Activated T-cell treated with anti-CD3 and anti-CD28 coated beads, Interleukin-2, amount 50 U/mL, for 72 hours (primary cell): ENCODE results near the gene LZTR1. TPM values are rescaled to one million over a fixed set of nuclear protein-coding genes. Genes with fewer than 3 reads are reported as not detected.
"Not testable (repeated sequence)": the region's sequence is repeated elsewhere in the genome, so short reads cannot be mapped to it uniquely, and the experiment has no call there.

Source experiments
- ATAC-seq, 2 donors: fragments of 150-1000 bp; cut with Tn5 transposase; replicated peaks in 1 of 2; 2 replicates each; pipeline ENCODE4 v1.10.0; 2021; ENCODE audit warnings: moderate library complexity in 2 of 2, mild to moderate bottlenecking in 1 of 2
- DNase-seq, 2 donors: peaks; one replicate each; pipeline ENCODE4 v3.0.0; 2021 to 2022; ENCODE audit warnings: mixed read lengths in 1 of 2
- H3K27ac Mint-ChIP-seq: one replicate; pipeline ENCODE4 v1.8.0; 2022; ENCODE audit warnings: mild to moderate bottlenecking, moderate library complexity, mixed read lengths
- H3K27me3 Mint-ChIP-seq: one replicate; pipeline ENCODE4 v1.8.0; 2022; ENCODE audit warnings: low read depth, mixed read lengths
- H3K36me3 Mint-ChIP-seq, 2 donors: one replicate each; pipeline ENCODE4 v1.8.0; 2022; ENCODE audit warnings: mixed read lengths in 2 of 2, mild to moderate bottlenecking in 1 of 2; ENCODE audit not compliant: insufficient read depth in 2 of 2
- H3K4me1 Mint-ChIP-seq: one replicate; pipeline ENCODE4 v1.8.0; 2022; ENCODE audit warnings: low read depth, mixed read lengths
- H3K4me3 Mint-ChIP-seq, 2 donors: one replicate each; pipeline ENCODE4 v1.8.0; 2022; ENCODE audit warnings: mild to moderate bottlenecking in 2 of 2, mixed read lengths in 2 of 2, moderate library complexity in 2 of 2
- H3K9me3 Mint-ChIP-seq, 2 donors: one replicate each; pipeline ENCODE4 v1.8.0; 2022; ENCODE audit warnings: mixed read lengths in 2 of 2
- total RNA-seq, 2 donors: library from RNA; stranded (reverse); gene quantifications; one replicate each; pipeline ENCODE4 v1.2.3, GENCODE V29; 2022

LZTR1 gene
- total RNA-seq, 2 donors from 2014 or later: 30.6 to 42.8 TPM

GRCh38 chr22:21031545-21032036 lies 49.5 kb downstream of the LZTR1 start:
- Mint-ChIP-seq H3K27me3 (peaks cover 13% of the 10 kb centered on the region), H3K36me3 (no peaks in the 10 kb centered on the region), H3K27ac (no peak overlapping the region), H3K4me3 (peak overlapping the region in 1 of 2 donors; percentile 52), H3K4me1 (peaks cover 7% of the 10 kb centered on the region), H3K9me3 (no peaks in the 10 kb centered on the region)
- DNase-seq (no peak), ATAC-seq (no peak)

GRCh38 chr22:21032037-21032867 lies 50.2 kb downstream of the LZTR1 start, which contains the start of gene SLC7A4:
TSS of gene SLC7A4 (minus strand) at chr22:21032561. CDS start at chr22:21031812, 749 bp downstream.
- Mint-ChIP-seq H3K4me1 (peaks cover 7% of the 10 kb centered on the region), H3K27ac (no peak within 1 kb of the TSS), H3K27me3 (peaks cover 13% of the 10 kb centered on the region), H3K4me3 (peak within 1 kb of the TSS; percentile 9 to 52), H3K36me3 (no peaks in the 10 kb centered on the region), H3K9me3 (no peaks in the 10 kb centered on the region)
- no peak for DNase-seq
- ATAC-seq: no peak

DNA sequence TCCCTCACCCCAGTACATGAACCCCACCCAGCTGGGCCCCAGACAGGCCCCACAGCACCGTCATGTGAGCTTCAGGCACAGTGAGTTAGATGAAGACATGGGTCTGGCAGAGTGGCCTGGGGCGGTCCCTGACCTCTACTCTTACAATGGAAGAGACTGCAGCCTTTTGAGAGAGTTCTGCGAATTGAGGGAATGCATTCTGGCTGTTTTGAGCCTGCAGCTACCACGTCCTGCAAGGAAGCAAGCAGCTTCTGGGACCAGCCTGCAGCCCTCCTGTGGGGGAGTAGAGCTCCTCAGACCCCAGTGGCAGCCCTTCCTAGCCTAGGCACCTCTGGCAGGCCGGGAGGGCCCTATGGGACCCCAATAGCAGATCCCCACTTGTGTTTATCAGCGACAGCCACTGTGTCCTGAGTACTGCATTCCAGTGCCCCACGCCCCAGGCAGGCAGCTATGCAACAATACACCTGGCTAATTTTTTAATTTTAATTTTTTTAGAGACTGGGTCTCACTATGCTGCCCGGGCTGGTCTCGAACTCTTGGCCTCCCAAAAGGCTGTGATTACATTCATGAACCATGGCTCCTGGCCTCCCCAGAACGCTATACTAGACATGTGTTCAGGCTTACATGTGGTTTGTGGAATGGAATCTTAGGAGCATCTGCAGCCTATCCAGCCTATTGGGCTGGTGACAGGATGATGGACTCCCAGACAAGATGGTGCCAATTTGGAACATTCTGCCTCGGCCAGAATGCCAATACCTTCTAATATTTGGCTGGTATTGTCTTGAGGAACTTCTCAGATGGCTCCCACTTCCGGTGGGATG lies 51.0 kb downstream of the LZTR1 start:
- DNase-seq: no peak
- peaks cover 7% of the 10 kb centered on the region for H3K4me1 Mint-ChIP-seq
- H3K36me3 Mint-ChIP-seq: no peaks in the 10 kb centered on the region
- peaks cover 13% of the 10 kb centered on the region for H3K27me3 Mint-ChIP-seq
- no peaks in the 10 kb centered on the region for H3K9me3 Mint-ChIP-seq
- no peak overlapping the region for H3K27ac Mint-ChIP-seq
- ATAC-seq: no peak
- no peak overlapping the region for H3K4me3 Mint-ChIP-seq

DNA sequence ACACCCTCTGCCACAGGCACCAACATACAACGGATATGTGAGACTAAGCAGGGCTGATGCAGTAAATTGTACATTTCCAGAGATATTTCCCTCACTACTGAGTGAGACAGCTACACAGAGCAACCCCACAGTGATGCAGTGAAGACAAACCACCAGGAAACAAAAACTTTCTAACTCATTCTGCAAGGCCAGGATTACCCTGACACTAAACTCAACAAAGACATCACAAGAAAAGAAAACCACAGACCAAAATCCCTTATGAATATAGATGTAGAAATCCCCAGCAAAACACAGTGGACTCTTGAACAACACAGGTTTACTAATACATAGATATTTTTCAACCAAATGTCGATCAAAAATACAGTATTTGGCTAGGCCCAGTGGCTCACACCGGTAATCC lies 51.8 kb downstream of the LZTR1 start:
- peaks cover 13% of the 10 kb centered on the region for H3K27me3 Mint-ChIP-seq
- no peak overlapping the region for H3K4me3 Mint-ChIP-seq
- DNase-seq (no peak), ATAC-seq (peak; percentile 90 to 93)
- no peaks in the 10 kb centered on the region for H3K36me3 Mint-ChIP-seq
- H3K4me1 Mint-ChIP-seq: peaks cover 7% of the 10 kb centered on the region
- H3K27ac Mint-ChIP-seq: no peak overlapping the region
- H3K9me3 Mint-ChIP-seq: no peaks in the 10 kb centered on the region

DNA sequence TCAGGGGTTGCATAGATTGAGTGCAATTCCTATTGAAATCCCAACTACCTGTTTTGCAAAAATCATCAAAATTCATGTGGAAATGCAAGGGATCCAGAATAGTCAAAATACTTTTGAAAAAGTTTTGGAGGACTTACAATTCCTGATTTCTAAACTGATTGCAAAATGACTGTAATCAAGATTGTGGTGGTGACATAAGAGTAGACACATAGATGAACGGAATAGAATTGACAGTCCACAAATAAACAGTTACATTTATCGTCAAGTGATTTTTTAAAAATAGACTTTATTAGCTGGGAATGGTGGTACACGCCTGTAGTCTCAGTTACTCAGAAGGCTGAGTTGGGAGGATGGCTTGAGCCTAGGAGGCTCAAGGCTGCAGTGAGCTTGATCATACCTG lies 52.9 kb downstream of the LZTR1 start:
- DNase-seq (no peak), ATAC-seq (no peak)
- H3K27me3 Mint-ChIP-seq: peaks cover 7% of the 10 kb centered on the region
- no peak overlapping the region for H3K4me3 Mint-ChIP-seq
- no peaks in the 10 kb centered on the region for H3K9me3 Mint-ChIP-seq
- H3K36me3 Mint-ChIP-seq: no peaks in the 10 kb centered on the region
- no peak overlapping the region for H3K27ac Mint-ChIP-seq
- H3K4me1 Mint-ChIP-seq: peaks cover 7% of the 10 kb centered on the region

DNA sequence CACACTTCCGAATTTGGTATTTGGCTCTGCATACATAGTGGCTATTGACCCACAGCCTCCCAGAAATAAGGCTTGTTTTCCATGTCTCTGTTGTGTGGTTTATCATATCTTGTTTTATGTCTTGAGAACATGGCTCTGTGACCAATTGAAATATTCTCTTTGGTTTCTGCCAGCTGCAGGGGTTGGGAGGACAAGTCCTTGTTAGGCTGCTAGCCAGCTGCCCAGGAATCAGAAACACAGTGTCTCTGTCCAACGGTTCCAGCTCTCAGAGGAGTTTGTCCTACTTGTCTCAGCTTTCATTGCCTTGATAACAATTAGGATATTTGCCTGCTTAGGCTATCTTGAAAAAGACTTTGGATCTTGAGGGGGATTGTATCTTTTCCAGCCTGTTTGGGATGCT lies 56.3 kb downstream of the LZTR1 start:
- DNase-seq (no peak), ATAC-seq (no peak)
- no peaks in the 10 kb centered on the region for H3K9me3 Mint-ChIP-seq
- H3K27me3 Mint-ChIP-seq: peaks cover 9% of the 10 kb centered on the region
- no peaks in the 10 kb centered on the region for H3K36me3 Mint-ChIP-seq
- no peak overlapping the region for H3K27ac Mint-ChIP-seq
- H3K4me3 Mint-ChIP-seq: no peak overlapping the region
- peaks cover 13% of the 10 kb centered on the region for H3K4me1 Mint-ChIP-seq

DNA sequence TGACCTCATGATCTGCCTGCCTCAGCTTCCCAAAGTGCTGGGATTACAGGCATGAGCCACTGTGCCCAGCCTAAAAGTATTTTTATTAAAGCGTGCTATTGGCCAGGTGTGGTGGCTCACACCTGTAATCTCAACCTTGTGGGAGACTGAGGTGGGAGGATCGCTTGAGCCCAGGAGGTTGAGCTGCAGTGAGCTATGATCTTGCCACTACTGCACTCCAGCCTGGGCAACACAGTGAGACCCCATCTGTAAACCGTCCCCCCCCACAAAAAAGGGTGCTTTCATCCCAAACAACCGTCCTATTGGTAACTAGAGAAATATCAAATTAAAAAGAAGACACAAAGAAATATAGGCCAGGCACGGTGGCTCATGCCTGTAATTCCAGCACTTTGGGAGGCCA lies 57.1 kb downstream of the LZTR1 start:
- not testable (repeated sequence) for H3K9me3 Mint-ChIP-seq, H3K4me1 Mint-ChIP-seq, H3K4me3 Mint-ChIP-seq, DNase-seq, ATAC-seq, H3K36me3 Mint-ChIP-seq, H3K27ac Mint-ChIP-seq
- peaks cover 12% of the 10 kb centered on the region for H3K27me3 Mint-ChIP-seq

GRCh38 chr22:21041937-21042336 lies 59.8 kb downstream of the LZTR1 start:
- Mint-ChIP-seq H3K27ac (no peak overlapping the region), H3K4me3 (no peak overlapping the region), H3K4me1 (peaks cover 24% of the 10 kb centered on the region), H3K27me3 (peaks cover 20% of the 10 kb centered on the region), H3K36me3 (no peaks in the 10 kb centered on the region), H3K9me3 (no peaks in the 10 kb centered on the region)
- ATAC-seq (no peak), DNase-seq (no peak)

DNA sequence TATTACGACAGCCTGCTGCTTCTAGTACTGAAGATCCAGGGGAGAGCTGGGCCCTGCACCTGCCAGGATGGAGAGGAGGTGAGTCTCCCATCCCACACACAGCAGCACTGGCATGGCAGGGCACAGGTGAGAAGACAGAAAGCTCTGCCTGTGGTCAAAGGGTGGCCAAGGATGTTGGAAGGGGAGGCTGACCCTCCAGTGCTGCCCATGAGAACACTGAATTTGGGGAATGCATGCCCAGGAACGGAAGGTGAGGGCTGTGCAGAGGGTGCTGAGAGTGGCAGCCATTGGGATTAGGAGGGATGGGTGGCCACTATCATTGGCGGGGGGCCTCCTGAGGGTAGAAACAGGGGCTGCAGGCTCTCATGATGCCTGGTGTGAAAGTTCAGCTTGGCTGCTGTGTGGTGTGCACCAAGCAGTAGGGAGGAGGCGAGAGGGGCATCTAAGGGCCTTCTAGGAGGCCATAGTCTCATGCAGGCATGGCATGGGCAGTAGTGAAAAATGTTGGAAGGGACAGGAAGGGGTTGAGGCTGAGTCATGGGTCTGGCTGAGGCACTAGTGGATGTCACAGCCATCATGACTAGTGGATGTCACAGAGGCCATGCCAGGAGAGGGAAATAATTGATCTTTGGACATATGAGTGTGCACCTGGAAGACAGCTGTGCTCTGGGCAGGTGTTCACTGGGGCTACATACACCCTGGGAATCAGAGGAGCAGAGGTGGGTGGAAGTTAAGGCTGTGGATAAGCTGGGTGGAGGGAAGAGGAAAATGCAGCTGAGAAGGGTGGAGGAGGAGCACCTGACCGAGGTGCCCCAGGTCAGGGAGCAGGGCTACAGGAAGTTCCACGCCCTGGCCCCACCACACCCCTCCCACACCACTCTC lies 61.1 kb downstream of the LZTR1 start:
- Mint-ChIP-seq H3K27me3 (peaks cover 20% of the 10 kb centered on the region), H3K9me3 (no peaks in the 10 kb centered on the region), H3K4me1 (peaks cover 24% of the 10 kb centered on the region), H3K27ac (no peak overlapping the region), H3K4me3 (no peak overlapping the region), H3K36me3 (no peaks in the 10 kb centered on the region)
- DNase-seq: no peak
- ATAC-seq: no peak

DNA sequence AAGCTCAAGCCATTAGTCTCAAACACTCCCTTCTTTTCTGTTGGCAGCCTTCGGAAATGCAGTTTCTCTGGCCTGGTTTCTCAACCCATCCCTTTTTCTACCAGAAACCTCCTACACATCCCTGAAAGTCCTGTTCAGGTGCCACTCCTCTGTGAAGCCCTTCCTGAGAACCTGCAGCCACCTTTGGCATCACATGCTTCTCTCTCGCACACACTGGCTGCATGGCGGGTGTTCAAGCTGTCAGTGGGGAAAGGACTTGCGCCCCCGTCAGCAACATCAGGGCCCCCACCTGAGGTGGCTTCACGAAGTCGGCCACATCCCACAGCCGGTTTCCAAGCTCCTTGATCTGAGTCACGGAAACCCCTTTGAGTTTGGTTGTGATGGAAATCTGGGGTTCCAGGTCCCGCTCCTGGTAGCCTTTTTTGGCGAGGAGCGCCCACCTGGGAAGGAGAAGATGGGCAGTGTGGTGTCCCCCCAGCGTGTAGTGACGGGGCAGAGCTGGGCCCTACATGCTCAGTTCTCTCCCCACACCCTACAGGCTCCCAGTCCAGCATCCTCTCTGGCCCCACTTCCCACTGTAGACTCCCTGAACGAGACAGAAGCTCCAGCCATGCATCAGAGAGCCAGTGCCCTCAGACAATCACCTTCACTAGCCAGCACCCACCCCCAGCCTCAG lies 61.9 kb downstream of the LZTR1 start:
- Mint-ChIP-seq H3K27ac (no peak overlapping the region), H3K36me3 (no peaks in the 10 kb centered on the region), H3K4me3 (no peak overlapping the region), H3K9me3 (no peaks in the 10 kb centered on the region), H3K27me3 (peaks cover 20% of the 10 kb centered on the region), H3K4me1 (peaks cover 24% of the 10 kb centered on the region)
- ATAC-seq (no peak), DNase-seq (no peak)

- no peak for DNase-seq
- H3K9me3 Mint-ChIP-seq: no peaks in the 10 kb centered on the region
- H3K27ac Mint-ChIP-seq: no peak overlapping the region
- peak overlapping the region; percentile 84 to 85 for H3K4me3 Mint-ChIP-seq
- no peaks in the 10 kb centered on the region for H3K36me3 Mint-ChIP-seq
- H3K4me1 Mint-ChIP-seq: peaks cover 24% of the 10 kb centered on the region
- peaks cover 20% of the 10 kb centered on the region for H3K27me3 Mint-ChIP-seq
- ATAC-seq: peak; percentile 35 to 50
These were observed 63.0 kb downstream of the LZTR1 start for GRCh38 chr22:21044931-21045584.
